OCI-LY7 (cell line): Measurements from ENCODE around the gene COQ9. TPM values are rescaled to one million over a fixed set of nuclear protein-coding genes. Genes with fewer than 3 reads are reported as not detected.
"Not testable (repeated sequence)": the region's sequence is repeated elsewhere in the genome, so short reads cannot be mapped to it uniquely, and the experiment has no call there.

Experiments used
- BruUV-seq: library from RNA; stranded (reverse); fragments of 400-500 nt; replicated peaks from 2 replicates; lab custom pipeline; 2021; lab: Mats Ljungman, UMichigan
- CTCF ChIA-PET: fragments of 300-600 bp; sonication (Branson Sonifier 250); formaldehyde crosslinking; loops from one replicate; lab custom pipeline; 2022; ENCODE audit warnings: antibody characterized with exemption; ENCODE audit not compliant: unreplicated experiment; lab: Charles Lee
- POLR2A ChIA-PET: fragments of 300-600 bp; sonication (Branson Sonifier 250); formaldehyde crosslinking; loops from one replicate; lab custom pipeline; 2022; ENCODE audit warnings: antibody characterized with exemption; lab: Charles Lee
- DNase-seq: peaks from one replicate; pipeline ENCODE4 v3.0.0-alpha.2; 2015; ENCODE audit warnings: low spot score
- H2AFZ ChIP-seq: fragments of 200-600 bp; sonication (generic), shearing (Covaris generic); 2 replicates; pipeline ENCODE4 v1.6.1; 2014; ENCODE audit warnings: mild to moderate bottlenecking, antibody characterized with exemption, low read length, moderate library complexity
- H3K27ac ChIP-seq: fragments of 200-600 bp; sonication (generic); 2 replicates; pipeline ENCODE4 v1.5.1; 2014; ENCODE audit warnings: mixed run types, low read depth, mild to moderate bottlenecking, moderate library complexity, low read length, inconsistent platforms; ENCODE audit not compliant: poor library complexity, severe bottlenecking
- H3K36me3 ChIP-seq: fragments of 200-600 bp; sonication (generic); 2 replicates; pipeline ENCODE4 v1.6.1; 2014; ENCODE audit warnings: mild to moderate bottlenecking, antibody characterized with exemption, low read length, moderate library complexity, mixed read lengths; ENCODE audit not compliant: insufficient read depth
- H3K4me1 ChIP-seq: fragments of 200-600 bp; sonication (generic); 2 replicates; pipeline ENCODE4 v1.5.1; 2014; ENCODE audit warnings: mild to moderate bottlenecking, low read length; ENCODE audit not compliant: insufficient read depth, poor library complexity, severe bottlenecking
- H3K4me2 ChIP-seq: fragments of 200-600 bp; sonication (generic); 2 replicates; pipeline ENCODE4 v1.6.1; 2014; ENCODE audit warnings: mild to moderate bottlenecking, low read length
- H3K4me3 ChIP-seq: fragments of 200-600 bp; sonication (generic); 2 replicates; pipeline ENCODE4 v1.5.1; 2014; ENCODE audit warnings: mild to moderate bottlenecking, low read depth, low read length; ENCODE audit not compliant: poor library complexity, severe bottlenecking
- H3K79me2 ChIP-seq: fragments of 200-600 bp; sonication (generic); 2 replicates; pipeline ENCODE4 v1.6.1; 2016; ENCODE audit warnings: low read depth, mild to moderate bottlenecking, low read length, moderate library complexity, mixed read lengths; ENCODE audit not compliant: insufficient read depth
- H3K9me2 ChIP-seq: fragments of 200-600 bp; sonication (generic); 2 replicates; pipeline ENCODE4 v1.6.1; 2016; ENCODE audit warnings: mild to moderate bottlenecking, low read length, mixed read lengths; ENCODE audit not compliant: insufficient read depth
- H3K9me3 ChIP-seq: fragments of 200-600 bp; sonication (generic); 2 replicates; pipeline ENCODE4 v1.6.1; 2014; ENCODE audit warnings: mild to moderate bottlenecking, mixed run types, low read length, mixed read lengths
- H4K20me1 ChIP-seq: fragments of 200-600 bp; sonication (generic); 2 replicates; pipeline ENCODE4 v1.6.1; 2014; ENCODE audit warnings: mild to moderate bottlenecking, antibody characterized with exemption, low read length, moderate library complexity, mixed read lengths; ENCODE audit not compliant: insufficient read depth
- EZH2phosphoT487 ChIP-seq: fragments of 200-600 bp; sonication (generic); IDR thresholded peaks from 2 replicates; pipeline ENCODE4 v1.6.1; 2018; ENCODE audit warnings: low read depth, borderline replicate concordance, mild to moderate bottlenecking, mixed run types, antibody characterized with exemption, low read length, moderate library complexity, mixed read lengths
- intact Hi-C: fragments of 100-400 bp; cut with micrococcal nuclease; formaldehyde crosslinking; loops from one replicate; pipeline ENCODE4 v1.10.0; 2022; ENCODE audit not compliant: unreplicated experiment
- total RNA-seq, 2 experiments: library from RNA; depleted of rRNA in 1 of 2; stranded (reverse); fragments of >200 nt in 1 of 2; shearing (Covaris generic) in 1 of 2; gene quantifications; 2 replicates each; pipeline ENCODE4 v1.2.3, GENCODE V29; 2014 to 2022
- TF ChIP-seq, protein P1 (sequence below): fragments of 200-600 bp; sonication (generic); conservative IDR thresholded peaks from 2 replicates; pipeline ENCODE4 v1.5.1; 2014; ENCODE audit warnings: mild to moderate bottlenecking, antibody characterized with exemption, low read length, moderate library complexity, mixed read lengths

COQ9 gene
- total RNA-seq, 2 experiments from 2014 or later: 30.5 to 45.2 TPM

DNA sequence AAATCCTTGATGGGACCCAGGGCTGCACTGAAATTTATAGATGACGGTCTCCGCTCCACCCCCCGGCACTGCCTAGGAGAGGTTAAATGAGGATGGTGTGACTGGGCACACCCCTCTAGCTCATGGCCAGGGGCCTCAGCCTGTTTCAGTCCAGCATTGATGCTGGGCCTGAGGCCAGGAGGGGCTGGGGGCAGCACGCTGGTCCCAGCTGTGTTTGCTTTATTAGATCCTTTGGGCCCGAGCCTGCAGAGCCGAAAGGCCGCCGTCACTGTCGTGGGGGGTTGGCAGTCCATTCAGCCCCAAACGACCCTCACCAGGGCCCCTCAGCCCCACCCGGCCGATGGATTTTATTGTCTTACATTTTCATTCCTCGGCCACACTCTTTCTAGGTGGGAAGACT, 49.8 kb downstream of the COQ9 start:
- Histone ChIP-seq H3K9me2 (no peaks in the 10 kb centered on the region), H4K20me1 (no peaks in the 10 kb centered on the region; the same call in 1 of the 2 replicates), H3K79me2 (no peaks in the 10 kb centered on the region), H3K4me1 (peaks cover 4% of the 10 kb centered on the region), H3K36me3 (no peaks in the 10 kb centered on the region), H3K9me3 (no peaks in the 10 kb centered on the region), H2AFZ (no peak overlapping the region), H3K27ac (no peak overlapping the region), H3K4me3 (no peak overlapping the region), H3K4me2 (no peak overlapping the region)
- DNase-seq: no peak
- intact Hi-C loops: no loop called here
- POLR2A ChIA-PET: interaction anchor here (0.7 kb wide), 1 partner anchor 101 kb away, joined by 3 read pairs; no protein-coding TSS in a partner anchor
- BruUV-seq: no TSS peak
- TF ChIP-seq, protein P1, sequence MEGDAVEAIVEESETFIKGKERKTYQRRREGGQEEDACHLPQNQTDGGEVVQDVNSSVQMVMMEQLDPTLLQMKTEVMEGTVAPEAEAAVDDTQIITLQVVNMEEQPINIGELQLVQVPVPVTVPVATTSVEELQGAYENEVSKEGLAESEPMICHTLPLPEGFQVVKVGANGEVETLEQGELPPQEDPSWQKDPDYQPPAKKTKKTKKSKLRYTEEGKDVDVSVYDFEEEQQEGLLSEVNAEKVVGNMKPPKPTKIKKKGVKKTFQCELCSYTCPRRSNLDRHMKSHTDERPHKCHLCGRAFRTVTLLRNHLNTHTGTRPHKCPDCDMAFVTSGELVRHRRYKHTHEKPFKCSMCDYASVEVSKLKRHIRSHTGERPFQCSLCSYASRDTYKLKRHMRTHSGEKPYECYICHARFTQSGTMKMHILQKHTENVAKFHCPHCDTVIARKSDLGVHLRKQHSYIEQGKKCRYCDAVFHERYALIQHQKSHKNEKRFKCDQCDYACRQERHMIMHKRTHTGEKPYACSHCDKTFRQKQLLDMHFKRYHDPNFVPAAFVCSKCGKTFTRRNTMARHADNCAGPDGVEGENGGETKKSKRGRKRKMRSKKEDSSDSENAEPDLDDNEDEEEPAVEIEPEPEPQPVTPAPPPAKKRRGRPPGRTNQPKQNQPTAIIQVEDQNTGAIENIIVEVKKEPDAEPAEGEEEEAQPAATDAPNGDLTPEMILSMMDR: no peak
- TF ChIP-seq EZH2phosphoT487: no peak
- CTCF ChIA-PET: no interaction called here

DNA sequence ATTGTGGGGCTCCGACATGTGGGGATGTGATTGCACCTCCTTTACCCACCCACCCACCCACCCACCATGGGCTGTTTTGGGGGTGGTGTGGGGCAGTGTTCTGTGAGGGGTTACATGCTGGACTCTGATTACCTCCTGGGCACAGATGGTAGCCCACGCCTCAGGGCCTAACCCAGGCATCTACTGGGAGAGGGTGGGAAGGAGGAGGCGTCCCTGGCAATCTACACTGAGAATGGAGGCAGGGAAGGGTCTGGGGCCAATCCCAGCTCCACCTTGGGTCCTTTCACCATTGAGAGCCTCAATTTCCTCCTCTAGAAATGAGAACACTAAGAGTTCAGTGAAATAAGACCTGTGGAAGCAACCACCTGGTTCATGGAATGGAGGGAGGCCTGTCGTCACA, 50.8 kb downstream of the COQ9 start:
- no peaks in the 10 kb centered on the region; the same call in 1 of the 2 replicates for H4K20me1 ChIP-seq
- no peaks in the 10 kb centered on the region for H3K36me3 ChIP-seq
- no peak overlapping the region for H3K4me3 ChIP-seq
- CTCF ChIA-PET: no interaction called here
- H3K9me2 ChIP-seq: no peaks in the 10 kb centered on the region
- TF ChIP-seq EZH2phosphoT487: no peak
- TF ChIP-seq, protein P1: no peak
- POLR2A ChIA-PET: no interaction called here
- no peak overlapping the region for H2AFZ ChIP-seq
- H3K4me1 ChIP-seq: peaks cover 4% of the 10 kb centered on the region
- no TSS peak for BruUV-seq
- H3K27ac ChIP-seq: no peak overlapping the region
- H3K4me2 ChIP-seq: no peak overlapping the region
- no peaks in the 10 kb centered on the region for H3K9me3 ChIP-seq
- no peaks in the 10 kb centered on the region for H3K79me2 ChIP-seq
- no peak for DNase-seq
- intact Hi-C loops: no loop called here

DNA sequence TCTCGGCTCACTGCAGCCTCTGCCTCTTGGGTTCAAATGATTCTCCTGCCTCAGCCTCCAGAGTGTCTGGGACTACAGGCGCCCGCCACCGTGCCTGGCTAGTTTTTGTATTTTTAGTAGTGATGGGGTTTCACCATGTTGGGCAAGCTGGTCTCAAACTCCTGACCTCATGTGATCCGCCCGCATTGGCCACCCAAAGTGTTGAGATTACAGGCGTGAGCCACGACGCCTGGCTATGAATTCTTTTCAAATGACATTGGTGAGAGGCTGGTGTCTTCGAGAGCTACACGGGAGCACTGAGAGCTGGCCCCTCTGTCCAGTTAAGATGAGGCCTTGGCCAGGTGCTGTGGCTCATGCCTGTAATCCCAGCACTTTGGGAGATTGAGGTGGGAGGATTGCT, 52.7 kb downstream of the COQ9 start:
- H4K20me1 ChIP-seq, H3K27ac ChIP-seq, H3K79me2 ChIP-seq, H3K4me3 ChIP-seq, H3K4me2 ChIP-seq, H3K4me1 ChIP-seq, H3K9me3 ChIP-seq, H3K9me2 ChIP-seq, intact Hi-C loops, CTCF ChIA-PET, H3K36me3 ChIP-seq, BruUV-seq, DNase-seq, H2AFZ ChIP-seq: not testable (repeated sequence)
- POLR2A ChIA-PET: interaction anchor here (0.7 kb wide), 1 partner anchor 409 kb away, joined by 3 read pairs; no protein-coding TSS in a partner anchor
